GM04504 (cell line): ENCODE measurements around the gene MYO18A.
"Not testable (repeated sequence)": the region's sequence is repeated elsewhere in the genome, so short reads cannot be mapped to it uniquely, and the experiment has no call there.

ENCODE experiments used
- DNase-seq: peaks from one replicate; pipeline ENCODE4 v3.0.0-alpha.2; 2012; ENCODE audit warnings: low read depth

MYO18A gene, protein sequence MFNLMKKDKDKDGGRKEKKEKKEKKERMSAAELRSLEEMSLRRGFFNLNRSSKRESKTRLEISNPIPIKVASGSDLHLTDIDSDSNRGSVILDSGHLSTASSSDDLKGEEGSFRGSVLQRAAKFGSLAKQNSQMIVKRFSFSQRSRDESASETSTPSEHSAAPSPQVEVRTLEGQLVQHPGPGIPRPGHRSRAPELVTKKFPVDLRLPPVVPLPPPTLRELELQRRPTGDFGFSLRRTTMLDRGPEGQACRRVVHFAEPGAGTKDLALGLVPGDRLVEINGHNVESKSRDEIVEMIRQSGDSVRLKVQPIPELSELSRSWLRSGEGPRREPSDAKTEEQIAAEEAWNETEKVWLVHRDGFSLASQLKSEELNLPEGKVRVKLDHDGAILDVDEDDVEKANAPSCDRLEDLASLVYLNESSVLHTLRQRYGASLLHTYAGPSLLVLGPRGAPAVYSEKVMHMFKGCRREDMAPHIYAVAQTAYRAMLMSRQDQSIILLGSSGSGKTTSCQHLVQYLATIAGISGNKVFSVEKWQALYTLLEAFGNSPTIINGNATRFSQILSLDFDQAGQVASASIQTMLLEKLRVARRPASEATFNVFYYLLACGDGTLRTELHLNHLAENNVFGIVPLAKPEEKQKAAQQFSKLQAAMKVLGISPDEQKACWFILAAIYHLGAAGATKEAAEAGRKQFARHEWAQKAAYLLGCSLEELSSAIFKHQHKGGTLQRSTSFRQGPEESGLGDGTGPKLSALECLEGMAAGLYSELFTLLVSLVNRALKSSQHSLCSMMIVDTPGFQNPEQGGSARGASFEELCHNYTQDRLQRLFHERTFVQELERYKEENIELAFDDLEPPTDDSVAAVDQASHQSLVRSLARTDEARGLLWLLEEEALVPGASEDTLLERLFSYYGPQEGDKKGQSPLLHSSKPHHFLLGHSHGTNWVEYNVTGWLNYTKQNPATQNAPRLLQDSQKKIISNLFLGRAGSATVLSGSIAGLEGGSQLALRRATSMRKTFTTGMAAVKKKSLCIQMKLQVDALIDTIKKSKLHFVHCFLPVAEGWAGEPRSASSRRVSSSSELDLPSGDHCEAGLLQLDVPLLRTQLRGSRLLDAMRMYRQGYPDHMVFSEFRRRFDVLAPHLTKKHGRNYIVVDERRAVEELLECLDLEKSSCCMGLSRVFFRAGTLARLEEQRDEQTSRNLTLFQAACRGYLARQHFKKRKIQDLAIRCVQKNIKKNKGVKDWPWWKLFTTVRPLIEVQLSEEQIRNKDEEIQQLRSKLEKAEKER (N-terminal part only)

GRCh38 chr17:29180034-29180787 lies at the start of gene MYO18A:
Gene MYO18A (minus strand): TSS chr17:29180398. CDS start chr17:29166940, 13,458 bp downstream.
- DNase-seq, result no peak

DNA sequence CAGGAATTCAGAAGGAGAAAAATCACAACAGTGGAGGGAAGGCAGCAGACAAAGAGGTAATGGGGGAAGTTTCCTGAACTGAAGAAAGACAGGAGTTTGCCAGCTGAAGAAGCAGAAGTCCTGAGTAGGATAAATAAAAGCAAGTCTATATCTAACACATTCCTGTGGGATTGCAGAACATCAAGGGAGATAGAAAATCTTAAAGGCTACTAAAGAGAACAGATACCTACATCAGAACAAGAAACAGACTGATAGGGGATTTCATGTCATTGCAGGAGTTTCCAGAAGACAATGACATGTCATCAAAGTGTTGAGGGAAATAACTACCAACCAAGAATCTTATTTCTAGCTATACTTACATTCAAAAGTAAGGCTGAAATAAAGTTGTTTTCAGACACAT lies 45.2 kb upstream of the MYO18A start:
- DNase-seq, result no peak

GRCh38 chr17:29221338-29221737 lies 41.1 kb upstream of the MYO18A start:
- not testable (repeated sequence) for DNase-seq

DNA sequence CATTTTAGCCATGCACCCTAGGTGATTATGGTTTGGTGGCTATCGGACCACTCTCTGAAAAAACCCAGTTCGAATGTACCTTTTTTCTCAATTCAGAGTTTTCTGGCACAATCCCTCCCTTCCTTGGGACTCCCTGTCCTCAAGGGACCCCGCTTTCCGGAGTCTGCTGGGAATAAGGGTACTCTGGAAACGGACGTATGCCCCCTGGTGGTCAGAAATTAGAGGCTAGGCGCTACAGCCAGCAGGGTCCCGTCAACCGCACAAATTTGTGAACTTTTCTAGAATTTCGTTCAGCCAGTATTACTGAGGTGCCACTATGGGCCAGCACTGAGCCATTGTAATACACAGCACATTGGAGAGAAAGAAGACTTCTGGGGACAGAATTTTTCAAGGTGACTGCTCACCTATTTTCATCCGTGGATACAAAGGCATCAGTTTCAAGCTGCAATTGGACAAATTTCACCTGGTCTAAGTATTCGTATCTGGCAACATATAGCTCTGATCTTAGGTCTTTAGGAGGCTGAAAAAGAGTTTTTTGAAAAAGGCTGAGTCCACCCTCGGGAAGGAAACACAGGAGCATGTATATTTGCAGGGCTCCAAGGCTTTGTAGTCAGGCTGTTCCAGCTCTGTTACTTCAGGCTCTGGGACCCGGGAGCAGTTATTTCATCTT lies 39.3 kb upstream of the MYO18A start:
- peak; percentile 76 for DNase-seq

GRCh38 chr17:29216856-29217255 lies 36.7 kb upstream of the MYO18A start:
- no peak for DNase-seq

GRCh38 chr17:29216181-29216580 lies 36.0 kb upstream of the MYO18A start:
- DNase-seq, result no peak

DNA sequence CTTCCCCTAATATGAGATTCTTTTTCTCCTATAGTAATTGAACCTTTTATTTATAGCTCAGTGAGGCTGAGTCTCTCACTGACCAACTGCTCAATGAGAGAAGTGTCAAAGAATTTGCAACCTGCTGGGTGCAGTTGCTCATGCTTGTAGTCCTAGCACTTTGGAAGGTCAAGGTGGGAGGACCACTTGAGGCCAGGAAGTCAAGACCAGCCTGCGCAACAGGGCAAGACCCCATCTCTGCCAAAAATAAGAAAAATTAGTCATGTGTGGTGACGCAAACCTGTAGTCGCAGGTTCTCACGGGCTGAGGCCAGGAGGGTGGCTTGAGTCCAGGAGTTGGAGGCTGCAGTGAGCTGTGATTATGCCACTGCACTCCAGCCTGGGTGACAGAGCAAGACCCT lies 35.5 kb upstream of the MYO18A start:
- no peak for DNase-seq

DNA sequence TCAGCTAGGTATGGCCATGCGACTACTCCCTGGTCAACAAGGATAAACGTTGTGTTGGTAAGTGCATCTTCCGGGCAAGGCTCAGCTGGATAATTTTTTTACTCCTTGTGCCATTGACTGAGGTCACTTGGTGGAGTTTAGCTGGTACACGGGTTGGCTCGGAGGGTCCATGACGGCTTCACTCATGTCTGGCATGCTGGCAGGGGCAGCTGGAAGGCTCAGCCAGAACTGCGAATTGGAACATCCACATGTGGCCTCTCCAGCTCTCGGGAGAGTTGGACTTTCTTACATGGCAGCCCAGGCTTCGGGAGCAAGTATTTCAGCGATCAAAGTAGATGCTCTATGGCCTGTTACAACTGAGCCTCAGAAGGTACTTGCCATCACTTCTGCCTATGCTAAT lies 35.0 kb upstream of the MYO18A start:
- DNase-seq, result no peak

- DNase-seq, result no peak
Measured at GRCh38 chr17:29214215-29215146, 34.3 kb upstream of the MYO18A start.

- peak; percentile 35 for DNase-seq
Measured at GRCh38 chr17:29212681-29213121, 32.5 kb upstream of the MYO18A start.

- DNase-seq, result no peak
Measured at GRCh38 chr17:29212094-29212631, 32.0 kb upstream of the MYO18A start.

GRCh38 chr17:29210879-29211278 lies 30.7 kb upstream of the MYO18A start:
- DNase-seq, result no peak

DNA sequence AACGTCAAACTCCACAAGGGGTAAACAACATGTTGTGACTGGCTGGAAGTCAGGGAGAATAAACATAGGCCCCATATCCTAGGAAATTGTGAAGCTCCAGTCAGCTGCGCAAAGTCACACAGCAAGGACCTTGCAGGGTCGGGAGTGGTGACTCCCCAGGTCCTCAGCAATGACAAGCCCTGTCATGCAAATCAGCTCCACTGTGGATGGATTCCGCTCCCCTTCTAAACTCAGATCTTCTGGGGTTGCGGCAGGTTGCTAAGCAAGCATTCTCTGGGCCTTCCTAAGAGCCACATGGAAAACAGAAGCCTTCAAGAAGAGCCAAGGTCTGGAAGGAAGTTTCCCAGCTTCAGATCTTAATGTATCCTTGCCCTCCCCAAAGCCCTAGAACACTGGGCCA lies 28.9 kb upstream of the MYO18A start:
- DNase-seq, result no peak

GRCh38 chr17:29207975-29208374 lies 27.8 kb upstream of the MYO18A start:
- no peak for DNase-seq

- no peak for DNase-seq
Measured at GRCh38 chr17:29205047-29205446, 24.8 kb upstream of the MYO18A start.

DNA sequence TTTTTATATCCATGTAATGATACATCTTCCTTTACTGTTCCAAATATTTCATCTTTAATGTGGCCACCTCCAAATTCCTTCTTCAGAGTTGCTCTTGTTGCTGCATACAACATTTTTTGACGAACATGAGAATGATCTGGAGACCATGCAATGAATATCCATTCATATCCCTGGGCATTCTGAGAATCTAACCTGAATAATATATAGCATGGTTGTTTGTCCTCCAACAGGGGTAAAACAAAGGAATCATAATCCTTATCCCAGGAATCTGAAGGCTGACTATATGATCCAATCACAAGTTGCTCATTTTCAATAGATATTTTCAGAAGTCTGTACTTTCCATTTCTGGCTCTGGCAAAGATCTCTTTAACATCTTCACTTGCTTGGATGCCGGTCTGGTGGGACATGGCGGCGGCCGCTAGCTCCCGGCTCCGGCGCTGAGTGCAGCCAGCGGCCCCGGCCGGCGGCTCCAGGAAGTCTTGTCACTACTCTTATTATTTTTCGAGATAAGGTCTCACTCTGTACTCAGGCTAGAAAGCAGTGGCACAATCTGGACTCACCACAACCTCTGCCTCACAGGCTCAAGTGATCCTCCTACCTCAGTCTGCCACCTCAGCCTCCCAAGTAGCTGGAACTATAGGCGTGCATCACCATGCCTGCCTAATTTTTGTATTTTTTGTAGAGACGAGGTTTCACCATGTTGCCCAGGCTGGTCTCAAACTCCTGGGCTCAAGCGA lies 24.0 kb upstream of the MYO18A start:
- not testable (repeated sequence) for DNase-seq

GRCh38 chr17:29197516-29198272 lies 17.5 kb upstream of the MYO18A start:
- DNase-seq, result no peak
